ENCODE measurements around the gene AUP1.

Gene AUP1

GRCh38 chr2:74576211-74576862 lies 46.8 kb upstream of the AUP1 start:
- H2AFZ ChIP-seq (ENCODE audit: low read depth), result no peak overlapping the region
- H3K27ac ChIP-seq, result no peak overlapping the region
- H3K4me1 ChIP-seq (ENCODE audit: low read depth, poor library complexity, severe bottlenecking), result no peaks in the 10 kb centered on the region
- TF ChIP-seq CTCF (conservative IDR thresholded peaks at IDR 0.05; ENCODE audit: low read depth, low read length), result no peak
- no peaks in the 10 kb centered on the region for H3K36me3 ChIP-seq (ENCODE audit: insufficient read depth)
- H3K9ac ChIP-seq, result no peak overlapping the region
- no peak overlapping the region for H3K4me3 ChIP-seq (IDR thresholded peaks at IDR 0.05; ENCODE audit: insufficient read depth, low read depth, low read length)
- H3K27me3 ChIP-seq (ENCODE audit: insufficient read depth, low read depth), result no peaks in the 10 kb centered on the region
- H3K79me2 ChIP-seq (ENCODE audit: insufficient read depth, low read depth), result no peaks in the 10 kb centered on the region
- H3K4me2 ChIP-seq, result no peak overlapping the region
- H4K20me1 ChIP-seq (ENCODE audit: insufficient read depth), result no peaks in the 10 kb centered on the region

GRCh38 chr2:74575320-74575719 lies 45.8 kb upstream of the AUP1 start:
- H4K20me1 ChIP-seq (ENCODE audit: insufficient read depth), result no peaks in the 10 kb centered on the region
- H3K9ac ChIP-seq, result no peak overlapping the region
- H3K4me2 ChIP-seq, result no peak overlapping the region
- H3K4me1 ChIP-seq (ENCODE audit: low read depth, poor library complexity, severe bottlenecking), result no peaks in the 10 kb centered on the region
- no peak overlapping the region for H2AFZ ChIP-seq (ENCODE audit: low read depth)
- H3K79me2 ChIP-seq (ENCODE audit: insufficient read depth, low read depth), result no peaks in the 10 kb centered on the region
- H3K27me3 ChIP-seq (ENCODE audit: insufficient read depth, low read depth), result no peaks in the 10 kb centered on the region
- no peak for TF ChIP-seq CTCF (conservative IDR thresholded peaks at IDR 0.05; ENCODE audit: low read depth, low read length)
- H3K4me3 ChIP-seq (IDR thresholded peaks at IDR 0.05; ENCODE audit: insufficient read depth, low read depth, low read length), result no peak overlapping the region
- H3K36me3 ChIP-seq (ENCODE audit: insufficient read depth), result no peaks in the 10 kb centered on the region
- H3K27ac ChIP-seq, result no peak overlapping the region

GRCh38 chr2:74573747-74574562 lies 44.4 kb upstream of the AUP1 start:
- H4K20me1 ChIP-seq (ENCODE audit: insufficient read depth), result no peaks in the 10 kb centered on the region
- no peak overlapping the region for H3K27ac ChIP-seq
- no peaks in the 10 kb centered on the region for H3K79me2 ChIP-seq (ENCODE audit: insufficient read depth, low read depth)
- H3K9ac ChIP-seq, result no peak overlapping the region
- no peak overlapping the region for H3K4me3 ChIP-seq (IDR thresholded peaks at IDR 0.05; ENCODE audit: insufficient read depth, low read depth, low read length)
- H2AFZ ChIP-seq (ENCODE audit: low read depth), result no peak overlapping the region
- TF ChIP-seq CTCF (conservative IDR thresholded peaks at IDR 0.05; ENCODE audit: low read depth, low read length), result no peak
- no peaks in the 10 kb centered on the region for H3K4me1 ChIP-seq (ENCODE audit: low read depth, poor library complexity, severe bottlenecking)
- H3K27me3 ChIP-seq (ENCODE audit: insufficient read depth, low read depth), result no peaks in the 10 kb centered on the region
- no peaks in the 10 kb centered on the region for H3K36me3 ChIP-seq (ENCODE audit: insufficient read depth)
- no peak overlapping the region for H3K4me2 ChIP-seq

- H2AFZ ChIP-seq (ENCODE audit: low read depth), result no peak overlapping the region
- H3K4me1 ChIP-seq (ENCODE audit: low read depth, poor library complexity, severe bottlenecking), result no peaks in the 10 kb centered on the region
- no peak for TF ChIP-seq CTCF (conservative IDR thresholded peaks at IDR 0.05; ENCODE audit: low read depth, low read length)
These were observed 42.8 kb upstream of the AUP1 start for GRCh38 chr2:74572178-74572925.

More at GRCh38 chr2:74572178-74572925, 42.8 kb upstream of the AUP1 start:
- no peaks in the 10 kb centered on the region for H3K27me3 ChIP-seq (ENCODE audit: insufficient read depth, low read depth)
- no peak overlapping the region for H3K4me2 ChIP-seq
- H3K27ac ChIP-seq, result no peak overlapping the region
- H3K36me3 ChIP-seq (ENCODE audit: insufficient read depth), result no peaks in the 10 kb centered on the region
- no peaks in the 10 kb centered on the region for H3K79me2 ChIP-seq (ENCODE audit: insufficient read depth, low read depth)
- no peak overlapping the region for H3K4me3 ChIP-seq (IDR thresholded peaks at IDR 0.05; ENCODE audit: insufficient read depth, low read depth, low read length)
- H4K20me1 ChIP-seq (ENCODE audit: insufficient read depth), result no peaks in the 10 kb centered on the region
- no peak overlapping the region for H3K9ac ChIP-seq
